ENCODE measurements around the gene GARIN1A. TPM values are rescaled to one million over a fixed set of nuclear protein-coding genes. Genes with fewer than 3 reads are reported as not detected.

Gene GARIN1A
- total and polyA plus RNA-seq, 7 donors, result 0.49 to 3.0 (median 2.2) TPM; not detected in 2

- intact Hi-C loops (cut with DNase I), result no loop called here
- Histone ChIP-seq H3K27me3 (peaks cover 20 to 52% (median 32%) of the 10 kb centered on the region in 3 donors), H3K9me3 (no peaks in the 10 kb centered on the region), H3K27ac (no peak overlapping the region), H3K4me3 (peak overlapping the region in 3 of 4 donors; percentile 26 to 46 (median 42)), H3K4me1 (peaks cover 0 to 11% (median 9%) of the 10 kb centered on the region in 4 donors), H3K36me3 (no peaks in the 10 kb centered on the region)
- 3 to 8% methylated on average over 37 of the region's 37 CpGs for WGBS, 2 donors
- no peak for TF ChIP-seq POLR2AphosphoS5 (IDR thresholded peaks at IDR 0.05)
- TF ChIP-seq, protein P1, sequence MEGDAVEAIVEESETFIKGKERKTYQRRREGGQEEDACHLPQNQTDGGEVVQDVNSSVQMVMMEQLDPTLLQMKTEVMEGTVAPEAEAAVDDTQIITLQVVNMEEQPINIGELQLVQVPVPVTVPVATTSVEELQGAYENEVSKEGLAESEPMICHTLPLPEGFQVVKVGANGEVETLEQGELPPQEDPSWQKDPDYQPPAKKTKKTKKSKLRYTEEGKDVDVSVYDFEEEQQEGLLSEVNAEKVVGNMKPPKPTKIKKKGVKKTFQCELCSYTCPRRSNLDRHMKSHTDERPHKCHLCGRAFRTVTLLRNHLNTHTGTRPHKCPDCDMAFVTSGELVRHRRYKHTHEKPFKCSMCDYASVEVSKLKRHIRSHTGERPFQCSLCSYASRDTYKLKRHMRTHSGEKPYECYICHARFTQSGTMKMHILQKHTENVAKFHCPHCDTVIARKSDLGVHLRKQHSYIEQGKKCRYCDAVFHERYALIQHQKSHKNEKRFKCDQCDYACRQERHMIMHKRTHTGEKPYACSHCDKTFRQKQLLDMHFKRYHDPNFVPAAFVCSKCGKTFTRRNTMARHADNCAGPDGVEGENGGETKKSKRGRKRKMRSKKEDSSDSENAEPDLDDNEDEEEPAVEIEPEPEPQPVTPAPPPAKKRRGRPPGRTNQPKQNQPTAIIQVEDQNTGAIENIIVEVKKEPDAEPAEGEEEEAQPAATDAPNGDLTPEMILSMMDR (IDR thresholded peaks at IDR 0.05), result peak in 1 of 4 experiments; percentile 9
- no peak for TF ChIP-seq EP300 (IDR thresholded peaks at IDR 0.05)
- DNase-seq, result peak; percentile 71
These were observed 25.3 kb downstream of the GARIN1A start for GRCh38 chr7:128697302-128697905.

- Histone ChIP-seq H3K4me1 (peaks cover 0 to 11% (median 9%) of the 10 kb centered on the region in 4 donors), H3K27ac (no peak overlapping the region), H3K9me3 (no peaks in the 10 kb centered on the region), H3K27me3 (peaks cover 20 to 52% (median 32%) of the 10 kb centered on the region in 3 donors), H3K4me3 (no peak overlapping the region), H3K36me3 (no peaks in the 10 kb centered on the region)
- intact Hi-C loops (cut with DNase I), result no loop called here
- DNase-seq, result no peak
- TF ChIP-seq, protein P1 (IDR thresholded peaks at IDR 0.05), result no peak
- WGBS, 2 donors, result 62 to 78% methylated on average over 3 of the region's 3 CpGs
These were observed 27.2 kb downstream of the GARIN1A start for GRCh38 chr7:128699196-128699712.

DNA sequence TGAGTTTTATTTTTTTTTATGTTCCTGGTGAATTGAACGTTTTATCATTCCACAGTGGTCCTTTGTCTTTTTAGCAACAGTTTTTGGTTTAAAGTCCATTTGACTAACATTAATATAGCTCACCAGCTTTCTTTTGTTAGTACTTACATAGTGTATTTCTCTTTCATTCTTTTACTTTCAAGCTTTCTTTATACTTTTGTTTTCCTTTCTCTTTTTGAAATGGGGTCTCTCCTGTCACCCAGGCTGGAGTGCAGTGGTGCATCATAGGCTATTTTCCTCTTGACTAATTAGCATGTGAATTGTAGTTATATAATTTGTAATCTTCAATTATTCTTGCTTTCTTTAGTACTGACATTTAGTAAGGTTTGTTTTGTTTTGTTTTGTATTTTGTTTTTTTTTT is 27.8 kb downstream of the GARIN1A start:
- TF ChIP-seq POLR2AphosphoS5 (IDR thresholded peaks at IDR 0.05), result no peak
- TF ChIP-seq, protein P1 (IDR thresholded peaks at IDR 0.05), result no peak
- no peak for TF ChIP-seq POLR2A (IDR thresholded peaks at IDR 0.05)
- no peak for TF ChIP-seq EP300 (IDR thresholded peaks at IDR 0.05)
- Histone ChIP-seq H3K4me3 (no peak overlapping the region), H3K4me1 (peaks cover 0 to 11% (median 9%) of the 10 kb centered on the region in 4 donors), H3K36me3 (no peaks in the 10 kb centered on the region), H3K27me3 (peaks cover 20 to 52% (median 32%) of the 10 kb centered on the region in 3 donors), H3K9me3 (no peaks in the 10 kb centered on the region), H3K27ac (no peak overlapping the region)
- WGBS, 2 donors, result 25 to 68% methylated on average over 1 of the region's 1 CpG
- no peak for DNase-seq
- intact Hi-C loops (cut with DNase I), result no loop called here

GRCh38 chr7:128701062-128701785 is 29.1 kb downstream of the GARIN1A start:
- TF ChIP-seq POLR2A (IDR thresholded peaks at IDR 0.05) (no peak), EP300 (IDR thresholded peaks at IDR 0.05) (no peak), POLR2AphosphoS5 (IDR thresholded peaks at IDR 0.05) (no peak)
- TF ChIP-seq, protein P1 (IDR thresholded peaks at IDR 0.05), result no peak
- Histone ChIP-seq H3K27me3 (peaks cover 20 to 44% (median 32%) of the 10 kb centered on the region in 3 donors), H3K27ac (no peak overlapping the region), H3K4me3 (no peak overlapping the region), H3K9me3 (no peaks in the 10 kb centered on the region), H3K4me1 (peaks cover 0 to 11% (median 9%) of the 10 kb centered on the region in 4 donors), H3K36me3 (no peaks in the 10 kb centered on the region)
- 61 to 78% methylated on average over 6 of the region's 6 CpGs for WGBS, 2 donors
- intact Hi-C loops (cut with DNase I), result no loop called here
- DNase-seq, result no peak
